Tibial artery (tissue), 4 donors: ENCODE measurements around the gene SCAPER.

Experiments used
- DNase-seq, 2 donors: peaks; one replicate each; pipeline ENCODE4 v3.0.0-alpha.2; 2019
- H3K27ac ChIP-seq, 2 donors: fragments of 200-600 bp; sonication (generic) in 1 of 2; 1 replicate in 1 of 2; 2 replicates in 1 of 2; pipeline ENCODE4 v1.5.1; 2018 to 2019; ENCODE audit warnings: mild to moderate bottlenecking in 1 of 2
- H3K27me3 ChIP-seq, 2 donors: fragments of 200-600 bp; sonication (generic) in 1 of 2; one replicate each; pipeline versions ENCODE4 v1.5.1 to v1.6.0; 2016 to 2019
- H3K36me3 ChIP-seq, 3 donors: fragments of 200-600 bp; sonication (generic) in 2 of 3; one replicate each; pipeline ENCODE4 v1.5.1; 2016 to 2019; ENCODE audit warnings: mild to moderate bottlenecking in 2 of 3
- H3K4me1 ChIP-seq, 4 donors: fragments of 200-600 bp; sonication (generic) in 2 of 4; 1 replicate in 3 of 4; 2 replicates in 1 of 4; pipeline ENCODE4 v1.5.1; 2016 to 2019
- H3K4me3 ChIP-seq, 2 donors: fragments of 200-600 bp; sonication (generic) in 1 of 2; 1 replicate in 1 of 2; 2 replicates in 1 of 2; pipeline ENCODE4 v1.5.1; 2018 to 2019; ENCODE audit warnings: mild to moderate bottlenecking in 2 of 2
- H3K9me3 ChIP-seq, 3 donors: fragments of 200-600 bp; sonication (generic) in 1 of 3; one replicate each; pipeline ENCODE4 v1.5.1; 2016 to 2019
- CTCF ChIP-seq, 2 experiments: fragments of 200-600 bp in 1 of 2; fragments of 450-650 bp in 1 of 2; IDR thresholded peaks; one replicate each; pipeline ENCODE4 v1.5.1; 2017 to 2019; ENCODE audit warnings: antibody characterized with exemption in 2 of 2, mild to moderate bottlenecking in 1 of 2, moderate library complexity in 1 of 2
- intact Hi-C: fragments of 100-400 bp; cut with DNase I; formaldehyde crosslinking; loops from one replicate; pipeline ENCODE4 v1.15.0; 2023; ENCODE audit warnings: low total_unique reads

Gene SCAPER

GRCh38 chr15:76390571-76390970 lies 514.6 kb downstream of the SCAPER start:
- no peak for TF ChIP-seq CTCF (IDR thresholded peaks at IDR 0.05)
- Histone ChIP-seq H3K4me3 (no peak overlapping the region), H3K4me1 (no peaks in the 10 kb centered on the region), H3K27me3 (no peaks in the 10 kb centered on the region), H3K36me3 (peaks cover 4 to 9% (median 8%) of the 10 kb centered on the region in 3 donors), H3K27ac (no peak overlapping the region), H3K9me3 (no peaks in the 10 kb centered on the region)
- DNase-seq: no peak
- intact Hi-C loops: no loop called here

- Histone ChIP-seq H3K4me1 (no peaks in the 10 kb centered on the region), H3K27ac (no peak overlapping the region), H3K36me3 (peaks cover 4 to 9% (median 8%) of the 10 kb centered on the region in 3 donors), H3K9me3 (no peaks in the 10 kb centered on the region), H3K27me3 (no peaks in the 10 kb centered on the region), H3K4me3 (no peak overlapping the region)
- no peak for DNase-seq
- intact Hi-C loops: no loop called here
- TF ChIP-seq CTCF (IDR thresholded peaks at IDR 0.05): no peak
Measured at GRCh38 chr15:76386926-76387325, 518.2 kb downstream of the SCAPER start.

- Histone ChIP-seq H3K36me3 (peaks cover 4 to 16% (median 8%) of the 10 kb centered on the region in 3 donors), H3K9me3 (no peaks in the 10 kb centered on the region), H3K4me3 (no peak overlapping the region), H3K27me3 (no peaks in the 10 kb centered on the region), H3K4me1 (no peaks in the 10 kb centered on the region), H3K27ac (no peak overlapping the region)
- intact Hi-C loops: no loop called here
- no peak for TF ChIP-seq CTCF (IDR thresholded peaks at IDR 0.05)
- no peak for DNase-seq
Measured at GRCh38 chr15:76386178-76386577, 519.0 kb downstream of the SCAPER start.

GRCh38 chr15:76384409-76384808 lies 520.7 kb downstream of the SCAPER start:
- H3K4me1 ChIP-seq: no peaks in the 10 kb centered on the region
- no peak for DNase-seq
- intact Hi-C loops: no loop called here
- no peak overlapping the region for H3K4me3 ChIP-seq
- no peaks in the 10 kb centered on the region for H3K27me3 ChIP-seq
- H3K27ac ChIP-seq: no peak overlapping the region
- H3K36me3 ChIP-seq: peaks cover 5 to 25% (median 15%) of the 10 kb centered on the region in 3 donors
- no peak for TF ChIP-seq CTCF (IDR thresholded peaks at IDR 0.05)
- H3K9me3 ChIP-seq: no peaks in the 10 kb centered on the region

- intact Hi-C loops: no loop called here
- Histone ChIP-seq H3K36me3 (peaks cover 0 to 28% (median 10%) of the 10 kb centered on the region in 3 donors), H3K27me3 (no peaks in the 10 kb centered on the region), H3K9me3 (no peaks in the 10 kb centered on the region), H3K4me3 (no peak overlapping the region), H3K4me1 (no peaks in the 10 kb centered on the region), H3K27ac (no peak overlapping the region)
- TF ChIP-seq CTCF (IDR thresholded peaks at IDR 0.05): no peak
- no peak for DNase-seq
Measured at GRCh38 chr15:76382987-76383728, 522.0 kb downstream of the SCAPER start.
